PC-9 (cell line): ENCODE results near the gene TBC1D22A. TPM values are rescaled to one million over a fixed set of nuclear protein-coding genes. Genes with fewer than 3 reads are reported as not detected.
A peak's percentile ranks its signal among the peaks of the same experiment; 100 is the strongest.

ENCODE experiments used
- BruUV-seq: library from RNA; stranded (reverse); fragments of 400-500 nt; replicated peaks from 2 replicates; lab custom pipeline; 2021; lab: Mats Ljungman, UMichigan
- CTCF ChIA-PET: fragments of 300-600 bp; sonication (Branson Sonifier 250); formaldehyde crosslinking; loops from one replicate; lab custom pipeline; 2022; ENCODE audit warnings: antibody characterized with exemption; lab: Charles Lee
- POLR2A ChIA-PET: fragments of 300-600 bp; sonication (Branson Sonifier 250); formaldehyde crosslinking; loops from one replicate; lab custom pipeline; 2022; ENCODE audit warnings: antibody characterized with exemption; ENCODE audit not compliant: unreplicated experiment; lab: Charles Lee
- DNase-seq, 2 experiments: peaks; one replicate each; pipeline versions ENCODE4 v3.0.0 to v3.0.0-alpha.2; 2015 to 2022; ENCODE audit warnings: mixed read lengths in 1 of 2
- H2AFZ ChIP-seq: fragments of 200-600 bp; sonication (generic); 2 replicates; pipeline ENCODE4 v1.8.1; 2017; ENCODE audit warnings: antibody characterized with exemption
- H3F3A ChIP-seq: fragments of 200-600 bp; sonication (generic); 2 replicates; pipeline ENCODE4 v1.8.1; 2017; ENCODE audit warnings: antibody characterized with exemption, mild to moderate bottlenecking, low read depth; ENCODE audit not compliant: insufficient read depth
- H3K27ac ChIP-seq: fragments of 200-600 bp; sonication (generic); 2 replicates; pipeline ENCODE4 v1.6.1; 2016; ENCODE audit warnings: mixed run types
- H3K27me3 ChIP-seq: fragments of 200-600 bp; sonication (generic); 2 replicates; pipeline ENCODE4 v1.6.1; 2016; ENCODE audit warnings: low read depth, mixed run types; ENCODE audit not compliant: insufficient read depth
- H3K36me3 ChIP-seq: fragments of 200-600 bp; sonication (generic); 2 replicates; pipeline ENCODE4 v1.6.1; 2016; ENCODE audit warnings: low read depth, mixed run types
- H3K4me1 ChIP-seq: fragments of 200-600 bp; sonication (generic); replicated peaks from 2 replicates; pipeline ENCODE4 v1.6.1; 2016; ENCODE audit warnings: mixed run types; ENCODE audit not compliant: insufficient read depth
- H3K4me2 ChIP-seq: fragments of 200-600 bp; sonication (generic); 2 replicates; pipeline ENCODE4 v1.6.1; 2017; ENCODE audit warnings: mixed run types
- H3K4me3 ChIP-seq: fragments of 200-600 bp; sonication (generic); 2 replicates; pipeline ENCODE4 v1.6.1; 2016; ENCODE audit warnings: mixed run types
- H3K79me2 ChIP-seq: fragments of 200-600 bp; sonication (generic); 2 replicates; pipeline ENCODE4 v1.6.1; 2017; ENCODE audit warnings: low read depth, mixed run types
- H3K9me2 ChIP-seq: fragments of 200-600 bp; sonication (generic); 2 replicates; pipeline ENCODE4 v1.8.1; 2017; ENCODE audit warnings: mild to moderate bottlenecking; ENCODE audit not compliant: insufficient read depth
- H3K9me3 ChIP-seq: fragments of 200-600 bp; sonication (generic); 2 replicates; pipeline ENCODE4 v1.8.1; 2016; ENCODE audit warnings: low read depth; ENCODE audit not compliant: insufficient read depth
- H4K20me1 ChIP-seq: fragments of 200-600 bp; sonication (generic); 2 replicates; pipeline ENCODE4 v1.8.1; 2017; ENCODE audit not compliant: insufficient read depth
- EZH2 ChIP-seq: fragments of 200-600 bp; sonication (generic); IDR thresholded peaks from 2 replicates; pipeline ENCODE4 v1.8.0; 2017; ENCODE audit warnings: antibody characterized with exemption, low read depth
- intact Hi-C: fragments of 100-400 bp; cut with micrococcal nuclease; formaldehyde crosslinking; loops from one replicate; pipeline ENCODE4 v1.10.0; 2022; ENCODE audit not compliant: unreplicated experiment
- total RNA-seq: library from RNA; stranded (reverse); gene quantifications from 2 replicates; pipeline ENCODE4 v1.2.3, GENCODE V29; 2021
- TF ChIP-seq, protein P1 (sequence below): fragments of 200-600 bp; sonication (generic); conservative IDR thresholded peaks from 2 replicates; pipeline ENCODE4 v1.6.1; 2017; ENCODE audit warnings: mixed run types, antibody characterized with exemption, mild to moderate bottlenecking, moderate library complexity

The TBC1D22A gene
- total RNA-seq, 1 experiment from 2014 or later, result 40.3 TPM

DNA sequence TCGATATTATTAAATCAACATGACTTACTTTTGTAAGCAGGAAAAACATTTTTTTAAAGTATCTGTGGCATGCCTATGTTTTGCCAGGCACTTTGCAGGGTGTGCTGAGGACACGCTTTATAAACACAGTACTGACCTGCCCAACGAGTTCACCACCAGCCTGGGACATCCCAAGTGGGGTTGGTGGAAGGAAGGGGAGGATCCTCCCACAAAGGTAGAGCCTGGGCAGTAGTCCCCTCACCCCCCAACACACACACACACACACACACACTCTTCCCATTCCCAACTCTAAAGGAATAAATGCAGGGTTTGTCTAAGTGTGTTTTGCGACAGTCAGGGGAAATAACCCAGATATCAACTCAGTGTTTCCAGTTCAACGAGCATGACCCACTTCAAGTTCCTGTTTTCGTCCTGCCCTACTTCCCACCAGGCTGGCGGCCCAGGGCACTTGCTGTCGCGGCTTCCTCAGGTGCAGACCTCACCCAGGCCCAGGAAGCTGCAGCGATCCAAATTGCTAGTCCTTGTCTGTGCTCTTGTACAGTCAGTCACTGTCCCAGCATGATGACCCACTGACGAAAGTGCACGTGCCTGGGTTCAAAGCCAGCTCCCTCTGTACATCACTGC is 27.5 kb upstream of the TBC1D22A start:
- H3F3A ChIP-seq, result peaks cover 4% of the 10 kb centered on the region; the same call in 1 of the 2 replicates
- H4K20me1 ChIP-seq, result no peaks in the 10 kb centered on the region
- ChIA-PET POLR2A (no interaction called here), CTCF (no interaction called here)
- H3K9me2 ChIP-seq, result no peaks in the 10 kb centered on the region
- no peak overlapping the region for H3K4me3 ChIP-seq
- TF ChIP-seq, protein P1, sequence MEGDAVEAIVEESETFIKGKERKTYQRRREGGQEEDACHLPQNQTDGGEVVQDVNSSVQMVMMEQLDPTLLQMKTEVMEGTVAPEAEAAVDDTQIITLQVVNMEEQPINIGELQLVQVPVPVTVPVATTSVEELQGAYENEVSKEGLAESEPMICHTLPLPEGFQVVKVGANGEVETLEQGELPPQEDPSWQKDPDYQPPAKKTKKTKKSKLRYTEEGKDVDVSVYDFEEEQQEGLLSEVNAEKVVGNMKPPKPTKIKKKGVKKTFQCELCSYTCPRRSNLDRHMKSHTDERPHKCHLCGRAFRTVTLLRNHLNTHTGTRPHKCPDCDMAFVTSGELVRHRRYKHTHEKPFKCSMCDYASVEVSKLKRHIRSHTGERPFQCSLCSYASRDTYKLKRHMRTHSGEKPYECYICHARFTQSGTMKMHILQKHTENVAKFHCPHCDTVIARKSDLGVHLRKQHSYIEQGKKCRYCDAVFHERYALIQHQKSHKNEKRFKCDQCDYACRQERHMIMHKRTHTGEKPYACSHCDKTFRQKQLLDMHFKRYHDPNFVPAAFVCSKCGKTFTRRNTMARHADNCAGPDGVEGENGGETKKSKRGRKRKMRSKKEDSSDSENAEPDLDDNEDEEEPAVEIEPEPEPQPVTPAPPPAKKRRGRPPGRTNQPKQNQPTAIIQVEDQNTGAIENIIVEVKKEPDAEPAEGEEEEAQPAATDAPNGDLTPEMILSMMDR, result no peak
- TF ChIP-seq EZH2, result no peak
- intact Hi-C loops, result no loop called here
- no peaks in the 10 kb centered on the region for H3K9me3 ChIP-seq
- peaks cover 21% of the 10 kb centered on the region for H3K4me1 ChIP-seq
- no peaks in the 10 kb centered on the region for H3K36me3 ChIP-seq
- peaks cover 7% of the 10 kb centered on the region; the same call in 1 of the 2 replicates for H3K79me2 ChIP-seq
- no peak overlapping the region for H3K27ac ChIP-seq
- H2AFZ ChIP-seq, result no peak overlapping the region
- no peaks in the 10 kb centered on the region for H3K27me3 ChIP-seq
- DNase-seq, result no peak
- H3K4me2 ChIP-seq, result no peak overlapping the region
- no TSS peak for BruUV-seq

DNA sequence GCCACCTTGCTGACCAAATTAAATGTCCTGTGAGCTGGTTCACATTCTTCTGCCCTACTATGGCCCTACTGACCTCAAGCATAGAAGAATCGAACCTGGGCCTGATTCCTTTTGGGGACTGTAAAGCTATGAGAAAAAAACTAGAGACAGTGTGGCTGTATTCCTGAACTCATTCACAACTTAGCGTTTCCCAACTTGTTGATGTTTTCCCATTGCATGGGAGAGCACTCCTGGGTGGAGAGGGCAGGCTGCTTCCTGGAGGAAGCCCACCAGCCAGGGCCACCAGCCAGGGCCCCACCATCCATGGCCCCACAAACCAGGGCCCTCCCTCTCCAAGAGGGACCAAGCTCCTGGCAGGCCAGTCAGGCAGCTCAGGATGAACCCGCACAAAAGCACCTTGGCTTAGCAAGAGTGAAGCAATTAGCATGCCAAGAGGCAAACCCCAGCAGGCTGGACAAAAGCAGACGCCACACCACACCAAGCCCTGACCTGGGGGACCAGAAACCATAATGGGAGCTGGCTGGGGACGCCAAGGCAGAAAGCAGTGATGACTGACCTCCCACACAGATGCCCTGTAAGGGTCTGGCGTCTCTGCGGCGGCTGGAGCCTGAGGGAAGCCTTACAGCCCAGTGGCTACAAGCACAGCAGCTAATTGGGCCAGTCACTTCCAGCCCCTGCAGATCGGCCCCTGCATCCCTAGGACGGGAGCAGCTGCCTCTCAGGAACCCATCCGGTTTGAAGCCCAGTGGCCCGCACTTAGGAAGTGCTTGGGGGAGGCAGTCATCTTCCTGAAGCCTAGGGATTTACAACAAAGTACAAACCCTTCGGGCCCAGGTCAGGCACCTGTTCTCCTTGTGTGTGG is 26.5 kb upstream of the TBC1D22A start:
- Histone ChIP-seq H3K9me2 (no peaks in the 10 kb centered on the region), H3K4me3 (no peak overlapping the region), H2AFZ (no peak overlapping the region), H3K27me3 (no peaks in the 10 kb centered on the region), H3K9me3 (no peaks in the 10 kb centered on the region), H3K4me2 (no peak overlapping the region), H3K4me1 (peaks cover 30% of the 10 kb centered on the region), H3K36me3 (no peaks in the 10 kb centered on the region), H3F3A (peaks cover 8% of the 10 kb centered on the region; the same call in 1 of the 2 replicates), H3K79me2 (peaks cover 7% of the 10 kb centered on the region; the same call in 1 of the 2 replicates), H4K20me1 (no peaks in the 10 kb centered on the region), H3K27ac (no peak overlapping the region)
- DNase-seq, result no peak
- ChIA-PET POLR2A (no interaction called here), CTCF (no interaction called here)
- TSS peak; percentile 23 for BruUV-seq
- intact Hi-C loops, result no loop called here
- TF ChIP-seq, protein P1, result no peak
- TF ChIP-seq EZH2, result no peak

DNA sequence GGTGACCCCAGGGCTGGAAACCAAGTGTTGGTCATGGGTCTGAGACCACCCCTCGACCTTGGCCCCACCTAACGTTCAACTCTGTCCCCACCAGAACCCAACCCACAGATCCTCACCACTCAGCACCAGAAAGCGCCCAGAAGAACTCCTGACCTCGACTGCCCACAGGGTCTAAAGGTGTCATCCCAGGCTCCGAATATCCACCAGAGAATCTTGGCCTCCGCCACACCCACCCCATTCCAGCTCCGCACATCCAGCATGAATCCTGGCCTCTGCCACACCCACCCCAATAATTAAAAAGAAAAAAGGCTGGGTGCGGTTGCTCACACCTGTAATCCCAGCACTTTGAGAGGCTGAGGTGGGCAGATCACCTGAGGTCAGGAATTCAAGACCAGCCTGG is 25.7 kb upstream of the TBC1D22A start:
- peak overlapping the region; percentile 85 for H3K4me2 ChIP-seq
- H3K36me3 ChIP-seq, result no peaks in the 10 kb centered on the region
- H3K4me1 ChIP-seq, result peaks cover 37% of the 10 kb centered on the region
- H2AFZ ChIP-seq, result no peak overlapping the region
- H3K4me3 ChIP-seq, result peak overlapping the region; percentile 81; the same call in 1 of the 2 replicates
- no peak for DNase-seq
- peaks cover 15% of the 10 kb centered on the region for H3F3A ChIP-seq
- H3K9me2 ChIP-seq, result no peaks in the 10 kb centered on the region
- ChIA-PET CTCF (no interaction called here), POLR2A (no interaction called here)
- no peaks in the 10 kb centered on the region for H3K9me3 ChIP-seq
- no peak overlapping the region for H3K27ac ChIP-seq
- no peaks in the 10 kb centered on the region for H3K27me3 ChIP-seq
- no peak for TF ChIP-seq EZH2
- TF ChIP-seq, protein P1, result no peak
- intact Hi-C loops, result no loop called here
- no peaks in the 10 kb centered on the region for H4K20me1 ChIP-seq
- BruUV-seq, result no TSS peak
- peaks cover 7% of the 10 kb centered on the region; the same call in 1 of the 2 replicates for H3K79me2 ChIP-seq
